SH-SY5Y (cell line): ENCODE data around the gene WDR91.

Source experiments
- GATA2 ChIP-seq: IDR thresholded peaks from 2 replicates; pipeline ENCODE4 v1.6.1; 2011; ENCODE audit warnings: mild to moderate bottlenecking, low read depth, low read length
- GATA3 ChIP-seq: IDR thresholded peaks from 2 replicates; pipeline ENCODE4 v1.6.1; 2011; ENCODE audit warnings: low read depth, mild to moderate bottlenecking, low read length, moderate library complexity

Gene WDR91

DNA sequence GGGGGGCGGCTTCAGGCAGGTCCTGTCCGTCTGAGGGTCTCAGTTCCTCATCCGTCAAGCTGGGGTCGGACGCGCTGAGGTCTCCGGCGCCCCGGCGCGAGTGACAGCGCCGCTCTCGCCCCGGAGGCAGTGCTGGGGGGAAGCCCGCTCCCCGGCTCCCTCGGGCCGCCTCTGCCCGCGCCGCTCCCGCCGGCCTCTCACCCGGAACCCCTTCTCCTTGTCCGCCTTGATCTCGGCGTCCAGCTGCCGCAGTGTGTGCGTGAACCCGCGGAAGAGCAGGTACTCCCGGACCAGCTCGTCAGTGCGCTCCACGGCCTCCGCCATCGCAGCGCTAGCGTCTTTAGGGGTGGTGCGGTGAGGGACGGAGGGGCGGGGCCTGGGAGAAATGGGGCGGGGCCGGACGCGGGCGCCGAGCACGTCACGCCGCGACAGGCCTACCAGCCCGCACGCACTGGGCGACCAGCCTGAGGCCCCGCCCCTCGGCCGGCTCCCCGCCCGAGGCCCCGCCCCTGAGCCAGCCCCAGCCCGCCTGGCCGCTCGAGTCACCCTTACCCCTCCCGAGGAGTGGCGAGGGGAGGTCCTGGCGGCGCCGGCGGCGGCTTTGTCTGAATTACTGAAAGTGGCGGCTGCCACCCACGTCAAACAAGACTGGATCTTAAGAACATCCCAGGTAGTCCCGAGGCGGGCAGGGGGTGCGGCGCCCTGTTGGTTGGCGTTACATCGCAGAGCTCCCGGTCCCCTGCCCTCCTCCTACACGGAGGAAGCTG lies at the start of gene WDR91:
Gene WDR91, minus strand, starts transcription at position 348 of the 767 bp plus-strand sequence. Its CDS starts 24 bp downstream, at position 324.
- TF ChIP-seq GATA2: no peak
- no peak for TF ChIP-seq GATA3

DNA sequence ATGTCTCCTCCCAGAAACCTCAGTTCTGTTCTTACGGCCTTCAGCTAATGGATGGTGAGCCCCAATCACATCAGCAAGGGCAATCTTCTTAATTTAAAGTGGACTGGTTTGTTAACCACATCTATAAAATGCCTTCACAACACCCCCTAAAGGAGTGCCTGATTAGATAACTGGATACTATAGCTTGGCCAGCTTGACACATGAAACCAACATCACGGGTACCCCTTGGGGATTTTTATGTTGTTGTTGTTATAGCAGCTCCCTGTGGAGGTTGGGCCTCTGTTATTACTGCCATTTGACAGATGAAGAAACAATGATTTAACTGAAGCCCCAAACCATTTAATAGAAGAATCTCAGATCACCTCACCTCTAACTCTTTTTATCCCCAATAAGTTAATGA lies 49.1 kb upstream of the WDR91 start:
- TF ChIP-seq GATA3: no peak
- no peak for TF ChIP-seq GATA2

DNA sequence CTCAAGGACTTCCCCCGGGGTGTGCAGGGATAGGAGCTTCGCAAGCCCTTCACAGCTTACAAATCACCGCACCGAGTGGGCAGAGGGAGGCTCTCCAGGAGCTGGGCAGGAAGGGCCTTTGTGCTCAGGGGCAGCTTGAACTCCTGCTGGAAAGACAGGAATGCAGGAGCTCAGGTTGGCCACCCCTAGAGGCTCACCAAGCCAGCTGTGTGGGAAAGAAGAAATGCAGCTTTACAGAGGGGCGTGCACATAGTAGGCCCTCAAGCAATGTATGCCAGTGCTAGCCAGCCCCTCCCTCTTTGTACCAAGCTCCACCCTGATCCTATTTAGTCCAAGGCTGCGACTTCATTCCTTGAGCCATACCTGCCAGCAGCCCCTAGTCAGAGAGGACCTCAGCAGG lies 48.4 kb upstream of the WDR91 start:
- TF ChIP-seq GATA2: no peak
- TF ChIP-seq GATA3: no peak

DNA sequence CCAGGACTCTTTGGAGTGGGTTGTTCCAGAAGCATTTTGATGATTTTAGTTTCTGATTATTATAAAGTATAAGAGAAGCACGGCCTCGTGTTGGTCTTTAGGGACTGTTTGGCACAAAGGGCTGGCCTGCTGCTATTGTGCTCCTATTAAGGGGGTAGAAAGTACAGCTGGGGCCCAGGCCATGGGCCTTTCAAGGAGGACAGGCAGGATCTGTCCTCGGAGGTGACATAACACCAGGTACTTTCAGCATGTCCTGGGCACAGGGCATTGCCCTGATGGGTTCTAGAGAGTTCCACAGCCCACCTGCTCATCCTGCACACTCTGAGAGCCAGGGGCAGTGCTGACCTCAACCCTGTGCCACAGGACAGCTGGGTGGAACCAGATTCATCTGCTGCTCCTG lies 47.3 kb upstream of the WDR91 start:
- no peak for TF ChIP-seq GATA3
- TF ChIP-seq GATA2: no peak

DNA sequence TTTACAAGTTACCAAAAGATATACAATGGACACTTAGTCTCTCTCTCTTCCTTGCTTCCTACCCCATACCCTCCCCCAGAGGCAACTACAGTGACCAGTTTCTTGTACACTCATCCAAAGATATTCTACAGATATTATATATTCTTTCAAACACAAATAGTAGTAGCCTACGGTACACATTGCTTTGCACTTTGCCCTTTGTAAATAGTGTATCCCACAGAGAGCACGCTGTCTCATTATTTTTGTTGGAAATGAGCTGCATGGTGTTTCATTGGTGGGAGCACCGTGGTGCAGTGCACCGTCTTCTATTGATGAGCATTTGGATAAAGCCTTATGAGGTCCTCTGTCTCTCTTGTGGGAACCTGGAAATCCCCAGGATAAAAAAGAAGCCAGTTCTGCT lies 46.5 kb upstream of the WDR91 start:
- no peak for TF ChIP-seq GATA3
- TF ChIP-seq GATA2: no peak

DNA sequence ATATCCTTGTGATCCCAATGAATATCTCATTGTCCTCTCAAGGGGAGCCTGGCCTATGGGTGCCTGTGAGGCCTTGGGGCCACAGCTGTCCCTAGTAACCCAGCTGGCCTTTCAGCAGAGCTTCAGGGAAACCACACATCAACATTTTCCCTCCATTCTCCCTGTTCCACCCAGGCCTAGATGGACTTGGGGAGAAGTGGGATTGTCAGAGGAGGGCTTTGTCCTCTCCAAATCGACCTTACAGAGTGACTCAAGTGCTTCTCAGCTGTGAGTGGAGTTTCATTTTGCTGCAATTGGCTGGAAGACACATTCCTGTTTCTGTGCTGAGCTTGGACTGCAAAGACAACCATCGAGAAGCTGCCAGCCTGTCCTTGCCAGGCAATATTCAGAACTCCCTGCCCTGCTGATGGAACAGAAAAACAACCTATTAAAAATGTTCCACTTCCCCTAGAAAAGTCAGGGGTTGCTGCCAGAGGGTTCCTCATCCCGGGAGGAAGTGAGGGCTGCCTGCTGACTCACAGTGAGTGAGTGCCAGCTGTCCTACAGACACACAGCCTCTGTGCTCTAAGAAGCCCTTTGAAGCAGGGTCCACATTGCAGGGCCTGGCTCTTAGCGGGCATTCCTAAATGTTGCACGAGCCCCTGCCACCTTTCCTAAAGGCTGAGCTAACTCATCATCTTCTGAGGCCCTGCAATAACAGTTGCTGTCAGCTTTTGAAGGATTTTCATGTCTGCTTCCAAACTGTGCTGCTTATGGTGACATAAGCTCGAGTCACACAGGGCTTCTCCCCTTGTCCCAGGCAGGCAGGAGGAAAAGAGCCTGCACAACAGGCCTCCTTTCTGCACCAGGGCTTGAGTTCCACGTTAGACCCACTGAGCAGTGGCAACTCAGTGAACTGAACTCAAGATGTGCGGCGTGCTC lies 42.8 kb upstream of the WDR91 start:
- TF ChIP-seq GATA3 (no peak), GATA2 (no peak)

DNA sequence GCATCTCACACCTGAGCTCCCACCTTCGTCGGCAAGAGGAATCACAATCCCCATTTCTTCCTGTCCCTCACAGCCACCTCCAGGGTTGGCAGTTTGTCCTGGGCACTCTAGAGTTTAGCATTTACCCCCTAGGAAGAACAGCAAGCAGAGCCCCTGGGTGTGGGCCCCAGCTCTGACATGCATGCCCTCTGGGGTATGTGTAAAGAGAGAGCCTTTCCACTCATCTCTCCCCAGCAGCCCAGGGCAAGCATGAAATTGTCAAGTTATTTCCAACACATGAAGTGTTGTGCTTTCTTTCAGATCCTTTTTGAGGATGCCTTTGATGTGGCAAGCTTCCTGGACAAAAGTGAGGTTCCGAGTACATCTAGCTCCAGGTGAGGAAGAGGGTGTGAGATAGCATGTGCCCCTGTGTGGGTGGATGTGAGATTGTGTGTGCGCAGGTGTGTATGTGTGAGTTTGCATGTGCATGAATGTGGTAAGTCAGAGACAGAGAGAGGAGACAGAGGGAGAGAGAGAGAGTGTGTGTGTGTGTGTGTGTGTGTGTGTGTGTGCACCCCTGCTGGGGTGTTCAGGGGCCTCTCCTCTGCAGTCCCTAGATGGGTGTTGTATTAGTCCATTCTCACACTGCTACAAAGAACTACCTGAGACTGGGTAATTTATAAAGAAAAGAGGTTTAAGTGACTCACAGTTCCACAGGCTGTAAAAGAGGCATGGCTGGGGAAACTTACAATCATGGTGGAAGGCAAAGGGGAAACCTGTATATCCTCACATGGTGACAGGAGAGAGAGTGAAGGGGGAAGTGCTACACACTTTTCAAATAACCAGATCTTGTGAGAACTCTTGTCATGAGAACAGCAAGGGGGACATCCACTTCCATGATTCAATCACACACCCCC lies 40.4 kb upstream of the WDR91 start:
- no peak for TF ChIP-seq GATA2
- no peak for TF ChIP-seq GATA3

DNA sequence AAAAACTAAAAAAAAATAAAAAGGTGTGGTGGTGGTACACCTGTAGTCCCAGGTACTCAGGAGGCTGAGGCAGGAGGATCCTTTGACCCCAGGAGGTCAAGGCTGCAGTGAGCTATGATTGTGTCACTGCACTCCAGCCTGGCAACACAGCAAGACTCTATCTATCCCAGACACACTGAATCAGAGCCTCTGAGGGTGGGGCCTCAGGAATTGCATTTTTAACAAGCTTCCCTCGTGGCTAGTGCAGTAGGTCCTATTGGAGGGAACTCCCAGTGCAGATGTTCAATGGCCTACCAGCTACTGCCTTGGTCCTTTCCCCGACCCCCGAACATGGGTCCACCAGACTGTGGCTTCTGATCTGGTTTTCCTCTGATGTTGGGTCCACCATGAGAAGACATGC lies 37.2 kb upstream of the WDR91 start:
- TF ChIP-seq GATA3 (no peak), GATA2 (no peak)

DNA sequence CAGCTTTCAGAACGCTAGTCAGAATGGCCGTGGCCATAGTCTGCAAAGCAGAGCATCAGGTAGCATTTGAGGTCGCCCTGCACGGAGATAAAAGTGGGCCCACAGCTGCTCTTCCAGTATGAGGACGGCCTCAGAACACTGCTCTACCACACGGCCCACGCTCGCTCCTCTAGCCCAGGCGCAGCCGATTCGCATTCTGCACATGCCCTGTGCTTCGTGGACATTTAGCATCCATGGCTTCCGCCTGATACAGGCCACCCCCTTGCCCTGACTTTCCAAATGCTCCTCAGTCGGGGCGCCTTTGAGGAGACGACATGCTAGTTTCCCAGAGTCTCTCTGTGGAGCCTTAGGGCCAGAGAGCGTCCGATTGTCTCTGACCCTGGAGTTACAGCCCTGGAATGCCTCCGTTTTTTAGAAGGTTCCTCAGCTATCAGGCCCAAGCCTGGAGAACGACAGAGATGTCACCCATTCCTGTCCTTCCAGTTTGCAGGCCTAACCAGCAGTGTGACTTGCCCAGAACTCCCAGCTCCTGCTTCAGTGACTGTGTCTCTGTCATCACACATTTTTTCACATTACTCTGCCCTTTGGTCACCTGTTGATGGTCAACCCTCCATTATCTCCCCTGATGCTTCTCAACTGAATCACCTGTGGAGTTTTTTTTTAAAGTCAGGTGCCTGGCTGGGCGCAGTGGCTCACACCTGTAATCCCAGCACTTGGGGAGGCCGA lies 36.6 kb upstream of the WDR91 start:
- TF ChIP-seq GATA3 (no peak), GATA2 (no peak)

DNA sequence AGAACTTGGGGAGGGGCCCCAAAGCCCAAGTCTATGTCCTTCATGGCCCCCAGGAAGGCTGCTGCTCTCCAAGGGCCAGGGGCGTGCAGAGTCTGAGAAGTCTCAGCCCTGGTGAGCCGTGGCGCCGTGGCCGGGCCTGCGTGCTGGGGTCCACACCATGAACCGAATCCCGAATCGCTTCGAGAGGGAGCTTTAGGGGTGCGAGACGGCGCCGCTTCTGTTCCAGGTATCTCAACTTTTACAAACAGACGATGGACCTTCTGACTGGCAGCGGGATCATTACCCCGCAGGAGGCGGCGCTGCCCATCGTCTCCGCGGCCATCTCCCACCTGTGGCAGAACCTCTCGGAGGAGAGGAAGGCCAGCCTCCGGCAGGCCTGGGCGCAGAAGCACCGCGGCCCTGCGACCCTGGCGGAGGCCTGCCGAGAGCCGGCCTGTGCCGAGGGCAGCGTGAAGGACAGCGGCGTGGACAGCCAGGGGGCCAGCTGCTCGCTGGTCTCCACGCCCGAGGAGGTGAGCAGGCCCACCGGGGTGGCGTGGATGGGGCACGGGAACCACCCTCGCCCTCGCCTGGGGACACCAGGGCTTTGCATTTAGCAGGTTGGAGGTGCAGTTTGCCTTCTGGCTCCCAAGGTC lies 35.0 kb upstream of the WDR91 start:
- TF ChIP-seq GATA2 (no peak), GATA3 (no peak)

DNA sequence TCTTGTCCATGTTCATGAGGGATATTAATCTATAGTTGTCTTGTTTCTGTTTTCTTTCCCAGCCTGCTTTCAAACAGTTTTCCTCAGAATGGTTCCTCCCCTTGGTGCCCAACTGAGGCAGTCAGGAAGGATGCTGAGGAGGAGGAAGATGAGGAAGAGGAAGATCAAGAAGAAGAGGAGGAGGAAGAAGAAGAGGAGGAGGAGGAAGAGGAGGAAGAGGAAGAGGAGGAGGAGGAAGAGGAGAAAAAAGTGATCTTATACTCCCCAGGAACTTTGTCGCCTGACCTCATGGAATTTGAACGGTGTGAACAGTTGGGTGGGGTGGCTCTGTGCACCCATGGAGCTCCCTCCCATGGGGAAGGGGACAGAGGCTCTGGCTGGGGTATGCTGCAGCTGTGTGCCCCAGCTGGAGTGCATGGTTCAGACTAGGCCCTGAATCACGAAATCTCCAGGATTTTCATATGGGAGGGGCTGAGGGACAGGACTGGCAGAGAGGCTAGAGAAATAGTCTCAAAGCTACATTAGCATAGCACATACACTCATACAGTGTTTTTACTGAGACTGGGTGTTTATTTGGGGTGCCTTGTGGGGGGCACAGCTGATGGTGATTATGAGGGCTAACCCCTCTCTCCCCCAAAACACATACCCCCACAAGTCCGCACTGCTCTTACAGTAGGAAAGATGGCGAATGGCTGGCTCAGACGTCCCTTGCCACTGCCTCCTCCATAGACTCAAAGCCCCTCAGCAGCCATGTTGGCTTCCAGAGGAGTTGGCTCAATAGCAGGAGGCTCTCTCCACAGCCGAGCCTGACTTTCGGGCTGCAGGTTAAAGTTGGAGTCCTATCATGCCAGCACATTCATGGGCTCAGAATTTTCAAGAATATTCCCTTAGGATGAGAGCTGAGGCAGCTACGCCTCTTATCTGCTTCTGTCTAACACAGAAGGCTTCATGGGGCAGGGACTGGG lies 34.2 kb upstream of the WDR91 start:
- TF ChIP-seq GATA2: no peak
- TF ChIP-seq GATA3: no peak
